Stimulated activated CD8-positive, alpha-beta memory T cell treated with anti-CD3 and anti-CD28 coated beads, Interleukin-7, amount 100 ng/mL, for 4 hours (primary cell): ENCODE data around the gene DRAM2.
"Not testable (repeated sequence)": the region's sequence is repeated elsewhere in the genome, so short reads cannot be mapped to it uniquely, and the experiment has no call there.

Experiments used
- DNase-seq, 2 donors: peaks; one replicate each; pipeline ENCODE4 v3.0.0-alpha.2; 2020; ENCODE audit warnings: low read depth in 2 of 2

The DRAM2 gene

DNA sequence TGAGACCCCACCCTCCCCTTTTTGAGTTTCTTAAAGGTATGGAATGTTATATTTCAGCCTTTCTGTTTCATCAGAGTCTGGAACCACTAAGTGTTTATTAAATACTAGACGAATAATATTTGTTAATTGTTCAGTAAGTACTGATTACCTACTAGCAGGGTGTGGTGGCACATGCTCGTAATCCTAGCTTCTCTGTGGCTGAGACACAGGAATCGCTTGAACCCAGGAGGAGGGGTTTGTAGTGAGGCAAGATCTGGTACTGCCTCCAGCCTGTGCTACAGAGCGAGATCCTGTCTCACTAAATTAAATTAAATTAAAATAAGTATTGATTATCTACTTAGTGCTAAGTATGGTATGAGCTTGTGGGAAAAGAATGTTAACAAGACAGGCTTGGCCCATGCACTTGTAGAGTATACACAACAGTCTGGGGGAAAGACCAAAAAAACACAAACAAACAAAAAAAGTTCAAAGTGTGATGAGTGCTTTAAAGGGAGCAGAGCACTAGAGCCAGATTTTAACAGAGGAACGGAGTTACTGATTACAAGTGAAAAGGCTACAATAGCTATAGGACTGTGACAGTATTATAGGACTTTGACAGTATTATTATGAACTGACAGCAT, 2.6 kb upstream of the DRAM2 start:
- DNase-seq = no peak

DNA sequence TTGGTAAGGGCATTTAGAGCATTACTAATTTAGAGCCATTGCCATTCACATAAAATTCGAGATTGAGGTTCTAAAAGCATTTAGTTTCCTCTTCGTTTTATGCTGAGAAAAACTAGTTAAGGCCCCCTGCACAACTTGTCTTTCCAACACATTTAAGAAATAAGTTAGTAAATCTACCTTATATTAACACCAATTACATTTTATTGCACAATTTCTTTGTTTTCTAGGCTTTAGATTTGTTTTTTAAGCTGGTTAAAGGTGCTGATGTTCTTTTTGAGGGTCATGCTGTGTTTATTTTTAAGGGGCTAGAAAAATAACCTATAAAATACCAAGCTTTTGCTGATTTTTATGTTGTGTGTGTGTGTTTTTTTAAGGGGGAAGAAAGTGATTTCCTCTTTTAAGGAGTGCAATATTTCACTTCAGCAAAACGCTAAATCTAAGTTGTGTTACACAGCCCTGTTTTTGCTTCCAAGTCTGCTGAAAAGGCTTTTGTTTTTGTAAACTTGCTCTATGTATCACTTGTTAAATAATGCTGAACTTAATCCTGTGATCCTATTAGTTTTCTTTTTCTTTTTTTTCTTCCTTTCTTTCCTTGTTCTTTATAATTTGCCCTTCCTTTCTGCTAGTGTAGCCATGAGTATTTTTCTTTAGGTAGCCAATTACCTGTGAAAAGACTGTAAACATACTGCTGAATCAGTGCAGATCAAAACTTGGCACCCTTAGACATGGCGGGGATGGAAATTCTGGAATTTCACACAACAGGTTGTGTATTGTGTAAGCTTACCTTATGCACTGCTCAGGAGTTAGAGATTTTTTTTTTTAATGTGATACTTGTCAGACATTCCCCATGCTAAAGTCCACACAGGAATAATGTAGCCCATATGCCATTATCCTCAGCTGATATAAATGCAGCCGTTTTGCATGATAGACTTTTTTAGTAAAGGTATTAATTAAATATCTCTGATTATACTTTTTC, 1.6 kb upstream of the DRAM2 start:
- DNase-seq = no peak

DNA sequence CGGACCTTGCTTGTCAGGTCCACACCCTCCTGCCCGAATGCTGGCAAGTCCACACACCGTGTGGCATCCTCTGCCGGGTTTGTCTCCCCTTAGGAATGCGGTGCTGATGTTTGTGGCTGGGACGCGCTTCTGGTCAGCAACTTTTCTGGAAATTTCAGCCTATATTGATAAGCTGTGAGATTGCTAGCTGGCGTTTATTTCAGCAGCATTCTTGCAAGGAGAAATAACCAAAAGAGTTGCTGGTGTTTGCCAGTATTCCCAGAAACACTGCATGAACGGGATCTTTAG, 731 bp upstream of the DRAM2 start:
- DNase-seq = no peak

DNA sequence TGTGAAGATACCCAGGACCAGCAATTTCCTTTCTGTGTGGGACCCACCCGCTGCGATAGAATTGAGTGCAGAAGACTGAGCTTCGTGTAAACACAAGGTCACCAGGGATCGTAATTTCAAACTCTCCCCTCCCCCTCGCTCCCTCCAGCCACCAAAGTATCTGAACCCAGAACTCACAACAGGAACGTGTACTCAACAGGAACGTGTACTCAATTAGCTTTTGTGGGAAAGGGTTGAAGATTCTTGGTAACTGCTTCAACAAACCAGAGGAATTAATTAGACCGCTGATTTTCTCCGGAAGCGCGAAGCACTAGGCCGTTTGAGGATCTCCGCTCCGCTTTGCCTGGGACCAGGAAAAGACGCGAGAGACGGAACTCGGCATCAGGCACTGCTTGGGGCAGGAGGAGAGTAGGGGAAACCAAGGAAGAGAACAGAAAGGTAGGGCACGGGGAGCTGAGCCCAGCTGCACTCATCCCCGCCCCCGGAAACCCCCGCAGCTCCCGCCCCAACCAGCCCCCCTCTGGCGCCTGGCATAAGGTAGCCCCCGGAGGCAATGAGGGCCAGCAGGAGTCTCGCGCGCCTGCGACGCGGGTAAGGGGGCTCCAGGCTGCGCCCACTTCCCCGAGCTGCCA, 453 bp downstream of the DRAM2 start:
- DNase-seq = peak; percentile 2 to 58

DNA sequence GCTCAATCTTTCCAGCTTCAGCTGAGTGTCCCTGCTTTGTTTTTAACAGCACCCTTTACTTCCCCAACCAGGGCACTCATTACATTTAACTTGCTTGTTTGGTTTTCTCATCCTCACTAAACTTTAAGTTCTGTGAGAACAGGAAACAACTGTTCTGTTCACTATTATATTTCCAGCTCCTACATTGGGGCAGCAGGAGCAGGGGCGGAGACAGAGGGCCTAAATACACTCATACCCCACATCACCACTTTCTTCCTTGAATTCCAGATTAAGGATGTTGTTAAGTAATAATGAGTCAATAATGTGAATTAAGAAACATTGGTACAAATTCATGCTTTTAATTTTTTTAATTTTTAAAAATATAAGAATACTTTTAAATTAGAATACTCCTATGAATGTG, 6.0 kb downstream of the DRAM2 start:
- DNase-seq = no peak

DNA sequence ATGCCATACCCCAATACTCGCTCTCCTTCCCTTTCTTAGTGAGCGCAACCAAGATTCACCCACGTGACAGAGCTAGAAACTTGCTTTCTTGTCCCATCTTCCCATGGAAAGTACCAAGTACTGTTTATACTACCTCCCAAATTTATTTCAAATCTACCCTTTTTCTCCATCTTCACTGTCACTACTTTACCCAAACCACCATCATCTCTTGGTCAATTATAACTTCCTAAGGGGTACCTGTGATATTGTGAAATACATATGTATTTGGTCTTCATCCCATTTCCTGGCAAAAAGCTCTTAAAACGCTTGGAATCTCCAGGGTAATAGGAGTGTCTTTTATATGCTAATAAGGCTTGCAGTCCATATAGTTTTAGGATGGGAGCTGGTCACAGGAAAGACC, 8.2 kb downstream of the DRAM2 start:
- DNase-seq = no peak

DNA sequence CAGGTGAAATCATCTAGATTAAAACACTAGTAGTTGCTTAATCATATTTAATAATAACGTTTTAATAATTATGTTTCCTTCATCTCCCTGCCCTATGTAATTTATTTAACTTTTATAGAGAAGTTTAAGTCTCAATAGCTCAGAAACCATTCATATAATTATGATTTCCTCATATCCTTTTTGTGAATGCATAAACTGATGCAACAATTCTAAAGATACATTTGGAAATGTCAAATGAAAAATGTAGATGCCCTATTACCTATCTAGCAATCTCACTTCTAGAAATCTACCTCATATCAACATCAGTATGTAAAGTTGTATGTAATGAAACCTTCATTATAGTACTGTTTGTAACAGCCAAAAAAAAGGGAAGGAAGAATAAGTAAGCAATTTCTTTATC, 10.5 kb downstream of the DRAM2 start:
- no peak for DNase-seq

DNA sequence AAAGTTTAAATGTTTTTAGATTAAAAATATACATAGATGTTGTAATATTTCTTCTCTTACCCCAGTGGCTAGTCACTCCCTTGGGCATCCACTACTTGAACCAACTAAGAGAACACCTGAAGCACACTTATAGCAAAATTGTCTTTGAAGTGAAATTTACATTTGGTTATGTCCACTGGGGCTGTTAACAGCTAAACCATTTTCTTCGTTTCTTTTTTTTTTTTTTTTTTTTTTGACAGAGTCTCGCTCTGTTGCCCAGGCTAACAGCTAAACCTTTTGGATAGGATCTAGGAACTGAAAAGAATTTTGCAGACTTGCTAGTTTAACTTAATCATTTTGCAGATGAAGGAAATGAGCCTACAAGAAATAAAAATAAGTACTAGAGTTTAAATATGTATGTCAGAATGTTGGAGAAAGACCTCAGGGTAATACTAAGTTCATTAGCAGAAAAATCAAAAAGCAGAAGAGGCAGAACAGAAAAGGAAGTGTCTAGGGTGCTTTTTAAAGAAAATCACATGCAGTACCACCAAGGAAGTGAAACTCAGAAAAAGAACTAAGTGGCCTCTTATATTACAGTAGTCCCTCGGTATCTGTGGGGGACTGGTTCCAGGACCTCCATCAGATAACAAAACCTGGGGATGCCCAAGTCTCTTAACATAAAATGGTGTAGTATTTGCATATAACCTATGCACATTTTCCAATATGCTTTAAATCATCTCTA, 11.8 kb downstream of the DRAM2 start:
- DNase-seq = no peak

DNA sequence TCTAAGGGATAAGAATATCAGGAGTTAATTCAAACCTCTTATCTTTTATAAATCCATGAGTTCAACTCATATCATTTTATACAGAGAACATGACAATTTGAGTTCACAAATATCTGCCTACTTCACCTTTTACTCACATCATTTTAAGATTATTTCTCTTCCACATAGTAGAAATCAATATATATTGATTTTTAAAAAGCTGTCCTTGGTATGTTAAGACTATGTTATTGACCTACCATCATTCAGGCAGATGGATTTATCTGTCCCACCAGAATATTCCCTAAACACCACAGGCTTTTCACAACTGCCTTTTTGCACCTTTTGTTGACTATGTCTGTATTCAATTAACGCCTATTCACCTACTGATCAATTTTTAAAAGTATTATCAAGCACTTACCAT, 13.5 kb downstream of the DRAM2 start:
- DNase-seq = no peak

DNA sequence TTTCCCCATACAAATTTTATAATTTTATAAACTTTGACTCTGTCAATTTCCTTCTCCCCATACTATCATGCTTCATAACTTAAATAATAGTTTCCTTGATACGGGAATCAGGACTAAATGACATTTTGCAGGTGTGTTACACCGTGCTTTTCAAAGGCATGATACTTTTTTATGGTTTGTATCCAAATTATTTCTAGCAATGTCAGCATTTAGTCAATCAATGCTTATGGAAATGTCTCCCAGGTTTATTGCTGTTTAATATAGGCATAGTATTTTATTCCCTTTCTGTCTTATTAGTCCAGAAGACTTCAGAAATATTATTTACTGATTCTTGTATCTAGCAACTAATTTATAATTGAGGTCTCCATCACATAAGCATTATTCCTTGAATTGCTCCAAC, 23.4 kb downstream of the DRAM2 start:
- no peak for DNase-seq

DNA sequence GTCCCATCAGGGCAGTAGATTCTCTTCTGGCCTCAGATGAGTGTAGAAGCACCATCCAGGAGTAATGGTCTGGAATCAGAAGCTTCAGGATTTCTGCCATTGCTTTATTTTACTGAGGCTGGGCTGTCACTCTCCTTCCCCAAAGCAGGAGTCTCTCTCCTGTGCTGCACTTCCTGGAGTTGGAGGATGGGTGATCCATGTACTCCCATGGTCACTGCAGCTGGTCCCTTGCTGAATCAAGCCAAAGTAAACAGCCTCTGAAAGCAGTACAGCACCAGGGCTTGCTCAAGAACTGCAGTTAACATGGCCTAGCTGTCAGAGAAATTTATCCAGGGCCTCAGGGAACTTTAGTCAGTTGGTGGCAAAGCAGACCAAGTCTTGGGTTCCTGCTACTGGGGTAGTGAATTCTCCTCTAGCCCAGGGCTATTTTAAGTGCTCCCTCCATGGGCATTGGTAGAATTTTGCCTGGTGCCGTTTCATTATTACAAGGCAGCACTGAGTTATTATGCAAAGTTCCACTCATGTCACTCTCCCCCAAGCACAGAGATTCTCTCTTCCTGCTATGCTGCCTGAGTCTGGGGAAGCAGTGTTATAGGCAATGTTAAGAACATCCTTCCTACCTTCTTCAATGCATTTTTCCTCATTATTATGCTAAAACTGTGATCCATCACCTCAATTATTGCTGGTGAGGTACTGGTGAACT, 29.5 kb downstream of the DRAM2 start:
- no peak for DNase-seq

DNA sequence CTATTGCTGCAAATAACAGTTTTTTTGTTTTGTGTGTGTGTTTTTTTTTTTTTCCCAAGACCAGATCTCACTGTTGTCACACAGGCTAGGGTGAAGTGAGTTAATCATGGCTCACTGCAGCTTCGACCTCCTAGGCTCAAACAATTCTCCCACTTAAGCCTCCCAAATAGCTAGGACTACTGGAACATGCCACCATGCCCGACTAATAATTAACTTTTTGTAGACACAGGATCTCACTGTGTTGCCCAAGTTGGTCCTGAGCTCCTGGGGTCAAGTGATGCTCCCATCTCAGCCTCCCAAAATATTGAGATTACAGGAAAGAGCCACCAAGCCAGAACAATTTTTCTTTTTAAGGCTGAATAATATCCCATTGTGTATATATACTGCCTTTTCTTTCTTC, 34.9 kb downstream of the DRAM2 start:
- DNase-seq = no peak

DNA sequence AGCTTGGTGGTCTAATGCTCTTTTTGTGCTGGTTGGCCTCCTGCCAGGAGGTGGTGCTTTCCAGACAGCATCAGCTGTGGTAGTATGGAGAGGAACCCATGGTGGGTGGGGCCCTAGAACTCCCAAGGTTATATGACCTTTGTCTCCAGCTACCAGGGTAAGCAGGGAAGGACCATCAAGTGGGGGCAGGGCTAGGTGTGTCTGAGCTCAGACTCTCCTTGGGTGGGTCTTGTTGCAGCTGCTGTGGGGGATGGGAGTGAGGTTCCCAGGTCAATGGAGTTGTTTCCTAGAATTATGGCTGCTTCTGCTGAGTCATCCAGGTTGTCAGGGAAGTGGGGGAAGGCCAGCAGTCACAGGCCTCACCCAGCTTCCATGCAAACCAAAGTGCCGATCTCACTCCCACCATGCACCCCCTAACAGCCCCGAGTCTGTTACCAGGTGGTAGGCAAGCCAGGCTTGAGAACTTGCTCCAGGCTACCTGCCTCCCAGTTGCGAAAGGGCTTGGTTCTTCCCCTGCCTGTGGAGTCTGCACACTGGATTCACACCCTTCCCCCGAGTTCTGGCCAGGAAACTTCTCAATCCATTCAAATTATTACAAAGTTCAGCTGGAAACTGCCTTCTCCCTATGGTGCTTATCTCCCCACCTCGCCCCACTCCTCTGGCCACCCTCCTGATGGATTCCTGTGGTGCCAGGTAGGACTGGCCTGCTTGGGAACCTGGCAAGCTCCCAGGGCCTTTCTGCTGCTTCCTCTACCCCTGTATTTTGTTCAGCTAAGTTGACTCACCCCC, 37.8 kb downstream of the DRAM2 start:
- DNase-seq = no peak

DNA sequence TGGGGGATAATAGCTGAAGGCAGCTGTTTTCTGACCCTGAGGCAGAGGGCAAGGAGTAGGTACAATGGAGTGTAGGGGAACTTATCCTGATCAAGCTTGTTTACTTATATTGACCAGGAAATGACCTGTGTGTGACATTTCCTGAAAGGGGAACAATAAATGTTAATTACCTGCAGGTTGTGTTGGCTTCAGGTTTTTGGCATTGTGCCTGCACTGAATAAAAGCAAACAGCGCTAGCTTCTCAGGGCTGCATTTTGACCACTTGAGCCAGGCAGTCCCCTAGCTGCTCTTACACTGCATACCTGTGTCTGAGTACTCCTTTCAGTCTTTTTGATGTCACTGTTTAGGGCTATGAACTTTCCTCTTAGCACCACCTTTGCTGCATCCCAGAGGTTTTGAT, 40.6 kb downstream of the DRAM2 start:
- DNase-seq = no peak

DNA sequence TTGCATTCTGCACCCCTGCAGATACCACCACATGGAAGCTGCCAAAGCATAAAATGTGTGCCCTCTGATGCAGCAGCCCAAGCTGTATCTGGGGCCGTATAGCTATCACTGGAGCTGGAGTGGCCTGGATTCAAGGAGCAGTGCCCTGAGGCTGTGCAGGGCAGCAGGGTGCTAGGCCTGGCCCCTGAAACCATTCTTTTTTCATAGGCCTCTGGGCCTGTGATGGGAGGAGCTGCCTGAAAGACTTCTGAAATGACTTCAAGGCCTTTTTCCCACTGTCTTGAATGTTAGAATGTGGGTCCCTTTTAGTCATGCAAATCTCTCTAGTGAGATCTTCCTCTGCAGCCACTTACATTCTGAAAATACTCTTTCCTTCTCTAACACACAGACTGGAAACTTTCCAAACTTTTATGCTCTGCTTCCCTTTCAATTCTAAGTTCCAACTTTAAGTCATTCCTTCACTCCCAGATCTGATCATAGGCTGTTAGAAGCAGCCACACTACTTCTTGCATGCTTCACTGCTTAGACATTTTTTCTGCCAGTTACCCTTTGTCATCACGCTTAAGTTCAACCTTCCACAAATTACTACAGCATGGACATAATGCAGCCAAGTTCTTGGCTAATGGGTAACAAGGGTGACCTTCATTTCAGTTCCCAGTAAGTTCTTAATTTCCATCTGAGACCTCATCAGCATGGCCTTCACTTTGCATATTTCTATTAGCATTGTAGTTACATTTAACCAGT, 42.4 kb downstream of the DRAM2 start:
- no peak for DNase-seq

DNA sequence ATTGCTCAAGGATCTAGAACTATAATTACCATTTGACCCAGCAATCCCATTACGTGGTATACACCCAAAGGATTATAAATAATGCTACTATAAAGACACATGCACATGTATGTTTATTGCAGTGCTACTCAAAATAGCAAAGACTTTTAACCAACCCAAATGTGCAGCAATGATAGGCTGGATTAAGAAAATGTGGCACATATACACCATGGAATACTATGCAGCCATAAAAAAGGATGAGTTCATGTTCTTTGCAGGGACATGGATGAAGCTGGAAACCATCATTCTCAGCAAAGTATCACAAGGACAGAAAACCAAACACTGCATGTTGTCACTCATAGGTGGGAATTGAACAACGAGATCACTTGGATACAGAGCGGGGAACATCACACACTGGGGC, 44.5 kb downstream of the DRAM2 start:
- DNase-seq = not testable (repeated sequence)

DNA sequence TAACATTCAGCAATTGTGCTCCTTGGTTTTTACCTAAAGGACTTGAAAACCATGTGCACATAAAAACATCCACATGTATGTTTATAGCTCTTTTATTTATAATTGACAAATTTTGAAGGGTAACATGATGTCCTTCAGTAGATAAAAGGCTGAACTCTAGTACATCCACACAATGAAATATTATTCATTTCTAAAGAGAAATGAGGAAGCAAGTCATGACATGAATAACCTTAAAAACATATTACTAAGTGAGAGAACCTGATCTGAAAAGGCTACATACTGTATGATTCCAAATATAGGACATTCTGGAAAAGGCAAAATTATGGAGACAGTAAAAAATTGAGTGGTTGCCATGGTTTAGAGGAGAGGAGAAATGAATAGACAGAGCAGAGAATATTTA, 50.3 kb downstream of the DRAM2 start:
- no peak for DNase-seq

DNA sequence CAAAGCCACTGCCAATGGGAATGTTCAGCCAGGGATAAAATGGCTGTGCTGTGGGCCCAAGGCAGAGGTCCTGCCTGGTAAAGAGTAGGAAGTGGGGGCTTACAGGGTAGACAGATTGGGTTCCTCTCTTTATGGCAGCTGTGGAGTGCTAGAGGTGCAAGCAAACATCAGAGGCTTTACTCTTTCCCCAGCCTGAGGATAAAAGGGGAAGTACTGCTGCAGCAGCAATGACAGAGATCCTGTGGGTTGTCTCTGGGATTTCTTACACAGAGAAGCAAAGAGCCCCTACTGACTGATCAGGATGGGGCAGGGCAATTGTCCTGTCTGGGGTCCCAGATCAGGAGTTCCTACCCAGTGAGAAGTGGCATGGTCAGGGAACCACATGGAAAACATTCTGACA, 54.2 kb downstream of the DRAM2 start:
- DNase-seq = no peak

DNA sequence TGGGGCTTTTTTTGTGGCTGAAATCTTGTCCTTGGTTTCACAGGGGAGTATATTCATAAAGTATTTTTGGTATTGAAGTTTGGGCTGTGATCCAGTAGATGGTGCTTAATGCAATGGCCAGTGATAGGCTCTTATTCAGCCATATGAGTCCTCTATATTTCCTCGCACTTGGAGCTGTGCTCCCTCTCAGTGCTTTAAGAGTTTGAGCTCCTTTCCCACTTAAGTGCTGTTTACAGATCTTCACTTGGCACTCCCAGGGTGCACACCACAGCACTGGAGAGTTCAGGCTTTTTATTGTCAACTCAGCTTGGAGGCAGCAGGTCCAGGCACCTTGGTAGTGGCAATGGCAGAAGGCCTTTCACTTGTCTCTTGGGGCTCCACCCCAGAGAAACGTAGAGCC, 54.9 kb downstream of the DRAM2 start:
- no peak for DNase-seq
